Left lobe of liver (tissue), 2 donors: ENCODE data around the gene SEC14L5. TPM values are rescaled to one million over a fixed set of nuclear protein-coding genes. Genes with fewer than 3 reads are reported as not detected.
A peak's percentile ranks its signal among the peaks of the same experiment; 100 is the strongest.
"Not testable (repeated sequence)": the region's sequence is repeated elsewhere in the genome, so short reads cannot be mapped to it uniquely, and the experiment has no call there.

Experiments used
- ATAC-seq: fragments of 200-7000 bp; cut with Tn5 transposase; one replicate; pipeline ENCODE4 v1.9.1; 2020; ENCODE audit warnings: mild to moderate bottlenecking, moderate library complexity
- DNase-seq: peaks from one replicate; pipeline ENCODE4 v3.0.0-alpha.2; 2020; ENCODE audit warnings: low spot score
- total RNA-seq: library from RNA; stranded (reverse); gene quantifications from one replicate; pipeline ENCODE4 v1.2.1, GENCODE V29; 2021
- donor health status: DM: no; HTN: no; CAD: no; lungs with moderate emphysema.
- donor health status: DM: no; HTN: yes; CAD: no.

SEC14L5 gene
- total RNA-seq, 1 donor from 2014 or later: 0.33 TPM

DNA sequence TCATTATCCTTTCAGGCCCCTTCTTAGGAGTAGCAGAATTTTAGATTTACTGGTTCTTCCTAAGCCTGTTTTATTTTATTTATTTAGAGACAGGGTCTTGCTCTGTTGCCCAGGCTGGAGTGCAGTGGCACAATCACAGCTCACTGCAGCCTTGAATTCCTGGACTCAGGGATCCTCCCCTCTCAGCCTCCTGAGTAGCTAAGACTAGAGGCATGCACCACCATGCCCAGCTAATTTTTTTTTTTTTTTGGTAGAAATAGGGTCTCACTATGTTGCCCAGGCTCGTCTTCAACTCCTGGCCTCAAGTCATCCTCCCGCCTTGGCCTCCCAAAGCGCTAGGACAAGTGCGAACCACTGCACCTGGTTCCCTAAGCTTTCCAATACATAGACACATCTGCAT, 28.5 kb upstream of the SEC14L5 start:
- ATAC-seq, DNase-seq: not testable (repeated sequence)

DNA sequence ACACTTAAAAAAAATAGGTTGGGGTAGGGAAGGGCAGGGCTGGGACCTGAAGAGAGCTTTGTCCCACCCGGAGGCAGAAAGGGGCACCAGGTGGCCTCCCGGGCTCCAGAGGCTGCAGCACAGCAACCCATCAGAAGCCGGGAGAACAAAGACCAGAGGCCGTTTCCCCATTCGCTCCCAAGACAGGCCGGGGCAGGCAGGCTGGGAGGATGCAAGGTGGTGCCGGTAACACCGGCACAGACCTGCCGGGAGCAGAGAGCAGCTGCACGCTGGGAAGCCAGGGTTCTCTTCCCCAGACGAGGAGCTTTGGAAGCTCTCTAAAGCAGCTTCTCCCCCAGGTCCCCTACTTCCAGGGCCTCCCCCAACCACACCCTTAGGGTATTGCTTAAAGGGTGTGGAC, 26.7 kb upstream of the SEC14L5 start:
- ATAC-seq (no peak), DNase-seq (no peak)

DNA sequence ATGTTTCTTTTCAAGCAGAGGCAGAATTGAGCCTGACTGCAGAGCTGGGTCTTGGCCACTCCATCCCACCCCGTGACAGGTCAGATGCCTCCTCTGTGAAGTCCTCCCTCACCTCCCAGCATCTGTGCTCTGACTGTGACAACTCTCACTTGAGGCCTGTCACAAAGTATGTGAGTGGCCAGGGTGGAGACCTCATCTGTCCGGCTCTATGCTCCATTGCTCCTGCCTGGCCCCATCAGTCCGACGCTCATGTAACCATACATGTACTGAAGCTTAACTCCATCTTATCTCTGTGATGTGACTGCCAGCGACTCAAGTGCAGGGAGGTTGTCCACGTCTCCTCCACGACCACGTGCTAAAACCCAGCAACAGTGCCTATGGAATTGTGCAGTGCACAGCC, 24.7 kb upstream of the SEC14L5 start:
- ATAC-seq (no peak), DNase-seq (no peak)

DNA sequence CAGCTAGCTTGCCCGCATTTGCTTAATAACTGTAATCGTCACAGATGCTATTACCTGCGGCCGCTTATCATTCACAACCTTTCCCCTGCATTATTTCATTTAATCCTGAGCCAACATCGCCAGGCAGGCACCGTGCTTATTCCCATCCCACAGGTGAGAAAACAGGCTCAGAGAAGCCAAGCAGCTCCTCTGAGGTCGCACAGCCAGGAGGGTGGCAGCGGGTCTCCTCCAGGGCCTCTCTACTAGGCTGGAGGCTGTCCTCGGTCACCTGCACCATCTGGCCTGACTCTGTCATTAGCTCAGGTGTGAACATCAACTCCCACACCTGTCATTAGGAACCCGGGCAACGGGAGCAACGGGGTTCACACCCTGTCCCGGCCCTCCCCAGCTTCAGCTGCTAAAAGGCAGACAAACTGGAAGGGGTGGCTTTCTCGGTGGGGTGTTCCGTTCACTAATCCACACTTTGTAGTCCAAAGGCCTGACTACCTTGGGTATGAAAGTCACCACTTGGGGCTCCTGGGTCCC, 24.2 kb upstream of the SEC14L5 start:
- DNase-seq (no peak), ATAC-seq (no peak)

GRCh38 chr16:4934591-4934990, 23.5 kb upstream of the SEC14L5 start:
- ATAC-seq: no peak
- DNase-seq: no peak

- DNase-seq (peak; percentile 98), ATAC-seq (peak; percentile 60)
Observed at GRCh38 chr16:4935241-4935855, 22.8 kb upstream of the SEC14L5 start.

DNA sequence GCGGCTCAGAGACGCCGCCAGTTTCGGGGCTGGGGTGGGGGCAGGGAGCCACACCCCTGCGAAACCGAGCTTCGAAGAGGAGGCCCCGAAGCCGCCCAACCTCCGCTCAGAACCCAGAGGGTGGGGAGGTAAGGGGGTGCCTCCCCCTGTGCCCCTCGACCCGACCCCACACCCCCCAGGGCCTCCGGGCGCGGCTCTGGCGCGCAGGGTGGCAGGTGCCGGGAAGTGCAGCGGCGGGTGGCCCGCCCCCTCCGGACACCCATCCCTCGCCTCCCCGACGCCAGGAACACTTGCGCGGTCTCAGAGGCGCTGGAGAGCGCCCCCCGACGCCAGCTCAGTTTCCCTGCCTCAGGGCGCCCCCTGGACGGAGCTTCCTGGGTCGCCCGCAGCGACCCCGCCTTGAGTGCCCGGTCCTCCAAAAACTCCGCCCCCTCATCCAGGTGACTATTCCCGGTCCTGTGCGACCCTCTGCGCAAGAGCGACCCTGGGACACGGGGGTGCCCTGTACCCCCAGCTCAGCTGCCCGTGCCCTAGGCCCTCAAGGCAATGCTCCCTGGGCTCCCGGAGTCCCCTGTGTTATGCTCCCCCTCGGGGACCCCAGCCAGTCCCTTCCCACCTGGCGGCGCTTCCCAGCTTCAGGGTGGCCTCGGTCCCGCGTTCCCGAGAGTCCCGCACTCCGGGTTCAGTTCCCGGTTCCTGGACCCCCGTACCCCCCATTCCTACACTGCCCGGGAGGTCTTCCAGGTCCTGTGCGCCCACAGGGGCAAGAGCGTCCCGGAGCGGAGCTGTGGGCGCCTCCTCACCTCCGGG, 21.7 kb upstream of the SEC14L5 start:
- DNase-seq (peak; percentile 77), ATAC-seq (peak; percentile 57)

DNA sequence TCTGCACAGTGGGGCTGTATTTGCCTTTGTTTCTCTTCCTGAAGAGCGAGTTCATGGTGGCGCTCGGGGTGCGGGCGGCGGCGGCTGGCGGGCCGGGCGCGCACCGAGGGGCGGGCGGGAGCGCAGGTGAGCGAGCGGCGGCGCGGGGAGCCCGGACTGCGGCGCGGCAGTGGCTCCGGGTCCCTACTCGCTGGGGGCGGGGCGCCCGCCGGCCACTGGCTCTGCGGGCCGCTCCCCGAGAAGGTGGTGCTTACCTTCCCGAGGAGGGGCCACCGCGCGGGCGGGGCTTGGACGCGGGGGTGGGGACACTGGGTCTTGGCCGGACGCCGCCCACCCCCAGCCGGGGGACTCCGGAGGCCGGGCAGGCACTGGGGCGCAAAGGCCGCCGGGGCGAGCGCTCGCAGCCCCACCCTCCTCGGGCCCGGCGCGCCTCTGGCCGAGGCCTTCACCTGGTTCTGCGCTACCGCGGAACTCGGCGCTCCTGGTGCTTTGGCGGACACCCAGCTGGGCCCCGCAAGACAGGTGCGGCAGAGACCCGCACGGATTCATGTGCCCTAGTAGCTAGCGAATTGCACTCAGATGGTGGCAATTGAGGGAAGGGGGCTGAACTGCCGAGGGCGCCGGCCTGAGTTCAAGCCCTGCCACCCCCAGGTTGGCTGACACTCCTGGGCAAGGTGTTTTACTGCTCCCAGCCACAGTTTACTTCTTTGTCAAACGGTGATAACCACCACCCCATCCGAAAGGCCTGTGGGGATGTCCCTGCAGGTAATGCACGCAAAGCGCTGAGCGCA, 20.9 kb upstream of the SEC14L5 start, which contains the start of gene PPL:
Gene PPL, minus strand, starts transcription at position 158 of the 791 bp plus-strand sequence. Its CDS starts 103 bp downstream, at position 55.
- peak; percentile 98 for DNase-seq

GRCh38 chr16:4937782-4938682, 20.1 kb upstream of the SEC14L5 start:
- DNase-seq (peak; percentile 91), ATAC-seq (peak; percentile 53)

More for the DNA sequence above, 20.9 kb upstream of the SEC14L5 start, which contains the start of gene PPL:
- peak; percentile 77 for ATAC-seq

- DNase-seq: no peak
- ATAC-seq: no peak
Observed at GRCh38 chr16:4938683-4939030, 19.5 kb upstream of the SEC14L5 start.

GRCh38 chr16:4940719-4941118, 17.4 kb upstream of the SEC14L5 start:
- DNase-seq (no peak), ATAC-seq (no peak)

- ATAC-seq: no peak
- no peak for DNase-seq
Observed at GRCh38 chr16:4942481-4942880, 15.6 kb upstream of the SEC14L5 start.

DNA sequence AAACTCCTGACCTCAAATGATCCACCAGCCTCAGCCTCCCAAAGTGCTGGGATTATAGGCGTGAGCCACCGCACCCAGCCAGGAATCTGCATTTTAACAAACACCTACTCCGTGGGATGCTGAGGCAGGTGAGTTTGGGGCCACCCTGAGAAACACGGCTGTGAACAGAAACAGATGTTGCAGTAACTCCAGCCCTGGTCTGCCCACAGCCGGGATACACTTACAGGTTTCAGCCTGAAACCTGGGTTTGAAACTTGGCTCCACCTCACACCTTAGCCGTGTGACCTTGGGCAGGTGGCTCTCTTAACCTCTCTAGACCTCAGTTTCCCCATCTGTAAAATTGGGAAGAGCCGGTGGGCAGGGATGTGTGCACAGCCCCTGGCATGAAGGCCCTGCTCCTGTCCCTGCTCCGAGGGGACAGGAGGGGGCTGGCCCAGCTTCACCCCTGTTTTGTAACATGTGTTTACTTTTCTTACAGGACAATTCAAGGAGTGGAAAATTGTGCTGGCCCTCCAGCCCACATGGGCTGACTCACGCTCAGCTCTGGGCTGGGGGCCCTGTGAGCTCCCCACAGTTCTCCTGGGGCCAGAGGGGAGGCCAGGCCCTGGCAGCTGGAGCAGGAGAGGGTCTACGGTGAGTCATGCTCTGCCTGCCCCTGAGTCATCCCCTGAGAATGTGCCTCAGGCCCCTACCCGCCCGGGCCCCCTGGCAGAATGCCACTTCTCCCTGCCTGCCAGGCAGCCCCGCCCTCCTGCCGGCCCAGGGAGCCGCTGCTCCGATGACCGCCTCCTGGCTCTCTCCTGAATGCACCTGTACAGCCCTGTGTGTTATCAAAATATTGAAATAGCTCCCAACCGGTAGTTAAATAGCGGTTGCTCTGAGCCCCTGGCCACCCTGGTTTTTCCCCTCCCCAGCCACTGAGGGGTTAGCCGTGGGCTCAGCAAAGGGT, 13.5 kb upstream of the SEC14L5 start:
- DNase-seq: peak; percentile 67
- peak; percentile 90 for ATAC-seq

DNA sequence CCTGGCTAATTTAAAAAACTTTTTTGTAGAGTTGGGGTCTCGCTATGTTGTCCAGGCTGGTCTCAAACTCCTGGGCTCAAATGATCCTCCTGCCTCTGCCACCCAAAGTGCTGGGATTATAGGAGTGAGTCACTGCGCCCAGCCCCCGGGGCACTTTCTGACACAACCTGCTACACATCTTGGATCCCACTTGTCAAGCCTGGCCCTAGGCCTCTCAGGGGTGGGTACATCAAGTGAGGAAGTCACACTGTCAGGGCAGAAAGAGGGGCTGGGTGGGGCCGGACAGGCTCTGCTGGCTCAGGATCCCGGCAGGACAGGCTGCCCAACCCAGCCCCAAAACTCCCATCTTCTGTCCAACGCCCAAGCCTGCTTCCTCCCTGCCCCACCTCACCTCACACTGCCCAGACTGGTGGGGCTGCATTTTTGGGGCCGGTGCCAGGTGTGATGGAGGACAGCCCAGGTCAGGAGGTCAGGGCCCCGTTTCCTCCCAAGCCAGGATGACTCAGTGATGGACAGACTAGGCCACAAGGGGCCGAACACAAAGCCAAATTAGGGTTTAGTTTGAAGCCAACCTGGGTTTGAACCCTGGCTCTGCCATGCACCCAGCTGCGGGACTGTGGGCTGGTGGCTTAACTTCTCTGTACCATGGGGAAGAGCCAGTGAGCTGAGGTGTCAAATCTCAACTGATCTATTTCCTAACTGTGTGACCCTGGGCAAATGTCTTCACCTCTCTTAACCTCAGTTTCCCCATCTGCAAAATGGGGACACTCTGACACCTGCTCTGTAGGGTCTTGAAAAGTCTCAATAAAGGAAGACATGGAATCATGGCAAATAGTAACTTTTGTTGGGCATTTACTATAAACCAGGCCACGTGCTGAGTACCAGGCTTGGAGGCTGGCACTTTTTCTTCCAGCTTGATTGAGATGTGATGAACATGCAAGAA, 12.3 kb upstream of the SEC14L5 start:
- DNase-seq (no peak), ATAC-seq (no peak)

DNA sequence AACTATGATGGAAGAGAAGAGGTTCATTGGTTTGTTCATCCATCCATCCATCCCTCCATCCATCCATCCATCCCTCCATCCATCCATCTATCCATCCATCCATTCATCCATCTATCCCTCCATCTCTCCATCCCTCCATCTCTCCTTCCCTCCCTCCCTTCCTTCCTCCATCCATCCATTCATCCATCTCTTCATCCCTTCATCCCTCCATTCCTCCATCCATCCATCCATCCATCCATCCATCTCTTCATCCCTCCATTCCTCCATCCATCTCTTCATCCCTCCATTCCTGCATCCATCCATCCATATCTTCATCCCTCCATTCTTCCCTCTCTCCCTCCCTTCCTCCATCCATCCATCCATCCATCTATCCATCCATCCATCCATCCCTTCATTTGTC, 11.2 kb upstream of the SEC14L5 start:
- DNase-seq: no peak
- ATAC-seq: no peak

GRCh38 chr16:4947722-4948503, 10.2 kb upstream of the SEC14L5 start:
- no peak for DNase-seq
- ATAC-seq: no peak
